Ishikawa (cell line): ENCODE measurements around the gene LSM2.

ENCODE experiments used
- CEBPB ChIP-seq: IDR thresholded peaks from 2 replicates; pipeline ENCODE4 v1.6.1; 2012
- CREB1 ChIP-seq: IDR thresholded peaks from 2 replicates; pipeline ENCODE4 v1.6.1; 2012; ENCODE audit warnings: low read depth
- EGR1 ChIP-seq: IDR thresholded peaks from 2 replicates; pipeline ENCODE4 v1.6.1; 2012
- EP300 ChIP-seq: IDR thresholded peaks from 2 replicates; pipeline ENCODE4 v1.6.1; 2012; ENCODE audit warnings: borderline replicate concordance
- FOXM1 ChIP-seq: IDR thresholded peaks from 2 replicates; pipeline ENCODE4 v1.6.1; 2012; ENCODE audit warnings: low read depth, borderline replicate concordance
- NFIC ChIP-seq: IDR thresholded peaks from 2 replicates; pipeline ENCODE4 v1.6.1; 2012
- RAD21 ChIP-seq: IDR thresholded peaks from 2 replicates; pipeline ENCODE4 v1.6.1; 2012; ENCODE audit warnings: low read depth
- TAF1 ChIP-seq: IDR thresholded peaks from 2 replicates; pipeline ENCODE4 v1.6.1; 2012; ENCODE audit warnings: low read depth, mild to moderate bottlenecking
- TCF12 ChIP-seq: IDR thresholded peaks from 2 replicates; pipeline ENCODE4 v1.6.1; 2012; ENCODE audit warnings: low read depth
- TEAD4 ChIP-seq: IDR thresholded peaks from 2 replicates; pipeline ENCODE4 v1.6.1; 2012
- YY1 ChIP-seq: IDR thresholded peaks from 2 replicates; pipeline ENCODE4 v1.6.1; 2012; ENCODE audit warnings: low read depth
- ZBTB7A ChIP-seq: IDR thresholded peaks from 2 replicates; pipeline ENCODE4 v1.6.1; 2012; ENCODE audit warnings: low read depth
- TF ChIP-seq, protein P1 (sequence below): IDR thresholded peaks from 2 replicates; pipeline ENCODE4 v1.6.1; 2012
- TF ChIP-seq, protein P2 (sequence below): IDR thresholded peaks from 2 replicates; pipeline ENCODE4 v1.6.1; 2012; ENCODE audit warnings: low read depth, mild to moderate bottlenecking
- TF ChIP-seq, protein P3 (sequence below): IDR thresholded peaks from 2 replicates; pipeline ENCODE4 v1.6.1; 2012

The LSM2 gene

DNA sequence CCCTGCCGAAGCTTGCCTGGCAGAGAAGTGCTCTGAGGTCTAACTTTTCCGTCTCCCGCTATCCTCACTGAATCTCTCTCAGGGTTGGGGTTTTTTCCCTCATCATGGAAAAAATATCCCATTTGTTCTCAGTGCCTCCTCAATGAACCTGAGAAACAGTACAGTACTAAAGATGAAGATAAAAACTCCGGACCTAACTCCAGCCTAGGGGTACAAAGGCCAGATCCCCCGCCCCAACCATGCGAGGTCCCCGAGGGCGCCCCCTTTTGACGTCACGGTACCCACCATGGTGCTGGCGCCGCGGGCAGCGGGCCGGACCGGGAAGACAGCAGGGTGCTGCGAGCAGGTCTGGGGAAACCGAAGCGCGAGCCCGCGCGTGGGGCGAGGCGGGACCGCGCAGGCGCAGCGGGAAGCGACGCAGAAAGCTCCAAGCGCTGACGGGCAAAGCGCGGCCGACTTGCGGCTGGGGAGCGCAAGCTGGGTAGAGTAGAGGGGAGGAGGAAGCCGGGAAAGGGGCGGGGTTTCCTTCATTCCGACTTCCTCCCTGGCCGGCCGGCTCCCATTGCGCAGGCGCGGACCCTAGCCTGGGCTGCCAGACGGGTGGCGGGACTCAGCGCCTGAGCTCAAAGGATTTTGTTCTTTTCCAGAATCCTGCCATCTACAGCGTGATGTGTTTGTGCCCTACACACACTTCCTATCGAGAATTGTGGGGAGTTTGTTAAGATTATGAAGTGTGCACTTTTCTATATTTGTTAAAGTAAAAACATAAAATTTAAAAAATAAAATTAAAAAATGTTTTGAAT is at the start of gene LSM2:
TSS of gene LSM2 (minus strand) at position 497 of the 803 bp plus-strand sequence. CDS start at position 288, 209 bp downstream.
- TF ChIP-seq, protein P1, sequence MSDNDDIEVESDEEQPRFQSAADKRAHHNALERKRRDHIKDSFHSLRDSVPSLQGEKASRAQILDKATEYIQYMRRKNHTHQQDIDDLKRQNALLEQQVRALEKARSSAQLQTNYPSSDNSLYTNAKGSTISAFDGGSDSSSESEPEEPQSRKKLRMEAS: peak; percentile 76
- TF ChIP-seq, protein P2, sequence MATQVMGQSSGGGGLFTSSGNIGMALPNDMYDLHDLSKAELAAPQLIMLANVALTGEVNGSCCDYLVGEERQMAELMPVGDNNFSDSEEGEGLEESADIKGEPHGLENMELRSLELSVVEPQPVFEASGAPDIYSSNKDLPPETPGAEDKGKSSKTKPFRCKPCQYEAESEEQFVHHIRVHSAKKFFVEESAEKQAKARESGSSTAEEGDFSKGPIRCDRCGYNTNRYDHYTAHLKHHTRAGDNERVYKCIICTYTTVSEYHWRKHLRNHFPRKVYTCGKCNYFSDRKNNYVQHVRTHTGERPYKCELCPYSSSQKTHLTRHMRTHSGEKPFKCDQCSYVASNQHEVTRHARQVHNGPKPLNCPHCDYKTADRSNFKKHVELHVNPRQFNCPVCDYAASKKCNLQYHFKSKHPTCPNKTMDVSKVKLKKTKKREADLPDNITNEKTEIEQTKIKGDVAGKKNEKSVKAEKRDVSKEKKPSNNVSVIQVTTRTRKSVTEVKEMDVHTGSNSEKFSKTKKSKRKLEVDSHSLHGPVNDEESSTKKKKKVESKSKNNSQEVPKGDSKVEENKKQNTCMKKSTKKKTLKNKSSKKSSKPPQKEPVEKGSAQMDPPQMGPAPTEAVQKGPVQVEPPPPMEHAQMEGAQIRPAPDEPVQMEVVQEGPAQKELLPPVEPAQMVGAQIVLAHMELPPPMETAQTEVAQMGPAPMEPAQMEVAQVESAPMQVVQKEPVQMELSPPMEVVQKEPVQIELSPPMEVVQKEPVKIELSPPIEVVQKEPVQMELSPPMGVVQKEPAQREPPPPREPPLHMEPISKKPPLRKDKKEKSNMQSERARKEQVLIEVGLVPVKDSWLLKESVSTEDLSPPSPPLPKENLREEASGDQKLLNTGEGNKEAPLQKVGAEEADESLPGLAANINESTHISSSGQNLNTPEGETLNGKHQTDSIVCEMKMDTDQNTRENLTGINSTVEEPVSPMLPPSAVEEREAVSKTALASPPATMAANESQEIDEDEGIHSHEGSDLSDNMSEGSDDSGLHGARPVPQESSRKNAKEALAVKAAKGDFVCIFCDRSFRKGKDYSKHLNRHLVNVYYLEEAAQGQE: peak; percentile 6; the same call in 1 of the 2 replicates
- TF ChIP-seq EGR1: peak; percentile 16; the same call in 1 of the 2 replicates
- TF ChIP-seq TAF1: peak; percentile 81
- peak; percentile 47; the same call in 1 of the 2 replicates for TF ChIP-seq TCF12
- no peak for TF ChIP-seq NFIC
- TF ChIP-seq, protein P3, sequence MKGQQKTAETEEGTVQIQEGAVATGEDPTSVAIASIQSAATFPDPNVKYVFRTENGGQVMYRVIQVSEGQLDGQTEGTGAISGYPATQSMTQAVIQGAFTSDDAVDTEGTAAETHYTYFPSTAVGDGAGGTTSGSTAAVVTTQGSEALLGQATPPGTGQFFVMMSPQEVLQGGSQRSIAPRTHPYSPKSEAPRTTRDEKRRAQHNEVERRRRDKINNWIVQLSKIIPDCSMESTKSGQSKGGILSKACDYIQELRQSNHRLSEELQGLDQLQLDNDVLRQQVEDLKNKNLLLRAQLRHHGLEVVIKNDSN: no peak
- peak; percentile 32 for TF ChIP-seq EP300
- peak; percentile 73 for TF ChIP-seq CREB1
- TF ChIP-seq RAD21: peak; percentile 2; the same call in 1 of the 2 replicates
- peak; percentile 87 for TF ChIP-seq ZBTB7A
- TF ChIP-seq FOXM1: no peak
- TF ChIP-seq CEBPB: no peak
- TF ChIP-seq YY1: peak; percentile 73; the same call in 1 of the 2 replicates
- no peak; the same call in none of the 2 replicates for TF ChIP-seq TEAD4

DNA sequence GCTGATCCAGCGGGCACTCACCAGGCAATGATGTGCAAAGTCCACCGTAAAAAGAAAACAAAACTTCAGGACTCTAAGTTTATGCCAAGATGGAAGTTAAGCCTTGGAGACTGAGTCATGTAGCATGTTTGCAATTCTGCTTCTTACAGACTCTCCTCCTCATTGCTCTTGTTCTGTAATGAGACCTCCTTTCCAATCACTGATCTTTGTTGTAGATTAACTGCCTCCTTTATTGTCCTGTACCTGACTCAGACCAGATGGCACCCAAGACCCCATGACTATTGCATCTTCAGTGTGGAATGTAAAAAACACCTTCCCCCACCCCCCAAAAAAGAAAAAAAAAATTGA is 44.7 kb upstream of the LSM2 start:
- TF ChIP-seq TAF1: no peak
- TF ChIP-seq, protein P3: no peak
- no peak for TF ChIP-seq YY1
- TF ChIP-seq, protein P1: no peak
- TF ChIP-seq ZBTB7A: no peak
- no peak for TF ChIP-seq TEAD4
- no peak for TF ChIP-seq EP300
- TF ChIP-seq CREB1: no peak
- TF ChIP-seq RAD21: no peak
- TF ChIP-seq TCF12: no peak
- no peak for TF ChIP-seq EGR1

DNA sequence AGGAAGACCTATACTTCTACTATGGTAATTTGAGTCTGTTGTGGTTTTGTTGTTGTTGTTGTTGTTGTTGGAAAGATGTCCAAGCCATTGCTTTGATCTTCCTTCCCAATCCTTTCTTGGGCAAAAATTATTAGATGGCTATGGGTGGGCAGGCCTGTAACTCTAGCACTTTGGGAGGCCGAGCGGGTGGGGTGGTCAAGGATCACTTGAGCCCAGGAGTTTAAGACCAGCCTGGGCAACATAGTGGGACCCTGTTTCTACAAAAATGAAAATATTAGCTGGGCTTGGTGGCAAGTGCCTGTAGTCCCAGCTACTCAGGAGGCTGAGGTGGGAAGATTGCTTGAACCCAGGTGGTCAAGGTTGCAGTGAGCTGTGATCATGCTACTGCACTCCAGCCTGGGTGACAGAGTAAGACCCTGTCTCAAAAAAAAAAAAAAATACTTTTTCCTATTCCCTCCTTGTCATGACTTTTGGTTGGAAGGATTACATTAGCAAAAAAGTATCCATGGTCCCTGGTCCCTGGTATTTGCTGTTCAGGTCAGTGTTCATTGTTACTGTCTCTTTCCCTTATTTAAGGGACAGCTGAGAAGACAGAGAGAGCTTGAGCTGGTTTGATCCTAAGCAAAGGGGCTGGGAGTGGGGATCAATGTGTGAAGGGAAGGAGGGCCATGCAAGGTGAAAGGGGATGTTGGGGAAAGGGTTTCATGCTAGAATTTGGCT is 44.2 kb upstream of the LSM2 start:
- TF ChIP-seq CEBPB (no peak), EGR1 (no peak), TCF12 (no peak), EP300 (no peak)
- TF ChIP-seq, protein P2: no peak
- TF ChIP-seq, protein P3: no peak
- TF ChIP-seq, protein P1: no peak

DNA sequence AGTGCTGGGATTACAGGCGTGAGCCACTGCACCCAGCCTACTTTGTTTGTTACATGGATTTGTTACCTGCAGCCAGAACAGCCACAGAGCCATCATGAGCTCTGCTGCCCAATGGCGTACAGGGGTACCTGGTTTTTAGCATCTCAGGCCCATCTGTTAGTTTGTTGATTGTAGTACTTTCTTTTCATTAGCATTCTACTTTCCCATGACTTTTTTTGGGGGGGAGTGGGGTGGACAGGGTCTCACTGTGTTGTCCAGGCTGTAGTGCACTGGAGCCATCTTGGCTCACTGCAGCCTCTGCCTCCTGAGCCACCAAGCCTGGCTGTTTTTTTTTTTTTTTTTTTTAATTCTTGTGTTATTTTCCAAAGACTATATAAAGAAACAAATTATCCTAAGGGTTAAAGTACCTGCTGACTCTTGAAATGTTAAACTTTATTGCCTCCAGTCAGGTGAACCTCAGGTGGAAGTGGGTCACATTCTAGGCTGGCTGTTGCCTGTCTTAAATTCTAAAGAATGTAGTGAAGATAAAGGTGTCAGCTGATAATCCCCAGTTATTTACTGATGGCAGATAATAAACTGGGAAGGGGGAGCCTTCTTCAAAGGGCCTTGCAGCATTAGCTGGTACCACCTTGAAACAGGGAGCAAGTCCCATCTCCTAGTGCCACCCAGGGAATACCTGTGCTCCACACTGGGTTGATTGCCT is 40.7 kb upstream of the LSM2 start:
- TF ChIP-seq FOXM1: no peak
- TF ChIP-seq EP300: no peak
- TF ChIP-seq TEAD4: no peak
- no peak for TF ChIP-seq NFIC
- TF ChIP-seq, protein P1: no peak
- TF ChIP-seq ZBTB7A: no peak
- TF ChIP-seq, protein P2: no peak
- no peak for TF ChIP-seq EGR1
- TF ChIP-seq, protein P3: no peak
- no peak for TF ChIP-seq CEBPB
- no peak for TF ChIP-seq TAF1
- no peak for TF ChIP-seq TCF12
- TF ChIP-seq CREB1: no peak
- TF ChIP-seq RAD21: no peak
- no peak for TF ChIP-seq YY1
